ENCODE measurements around the gene DOCK3.
"Not testable (repeated sequence)": the region's sequence is repeated elsewhere in the genome, so short reads cannot be mapped to it uniquely, and the experiment has no call there.

Gene DOCK3

GRCh38 chr3:50687127-50687751 lies 12.5 kb downstream of the DOCK3 start:
- no peak for DNase-seq

GRCh38 chr3:50687916-50688315 lies 13.2 kb downstream of the DOCK3 start:
- DNase-seq = no peak

- DNase-seq = not testable (repeated sequence)
Measured at GRCh38 chr3:50688602-50689001, 13.9 kb downstream of the DOCK3 start.

GRCh38 chr3:50689558-50689957 lies 14.8 kb downstream of the DOCK3 start:
- no peak for DNase-seq

DNA sequence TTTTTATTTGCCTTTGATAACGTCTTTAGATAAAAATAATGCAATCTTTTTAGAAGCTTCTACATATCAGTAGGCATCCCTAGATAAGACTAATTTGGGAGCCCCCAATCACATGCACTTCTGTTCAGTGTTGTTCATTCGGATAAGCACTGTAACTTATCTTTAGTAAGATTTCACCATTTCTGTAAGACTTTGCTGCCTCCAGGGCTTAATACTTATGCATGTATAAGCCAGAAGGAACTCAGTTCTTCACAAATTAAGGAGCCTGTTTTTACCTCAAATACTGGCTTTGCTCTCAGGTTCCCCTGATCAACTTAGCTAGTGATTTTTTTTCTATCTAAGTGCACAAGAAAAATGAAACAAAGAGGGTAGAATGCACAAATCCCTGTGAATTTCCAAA lies 20.3 kb downstream of the DOCK3 start:
- DNase-seq = no peak

GRCh38 chr3:50696276-50696675 lies 21.5 kb downstream of the DOCK3 start:
- no peak for DNase-seq

GRCh38 chr3:50698269-50698668 lies 23.5 kb downstream of the DOCK3 start:
- DNase-seq = no peak

GRCh38 chr3:50708620-50709019 lies 33.9 kb downstream of the DOCK3 start:
- DNase-seq = peak; percentile 49

GRCh38 chr3:50714946-50715345 lies 40.2 kb downstream of the DOCK3 start:
- peak; percentile 69 for DNase-seq

DNA sequence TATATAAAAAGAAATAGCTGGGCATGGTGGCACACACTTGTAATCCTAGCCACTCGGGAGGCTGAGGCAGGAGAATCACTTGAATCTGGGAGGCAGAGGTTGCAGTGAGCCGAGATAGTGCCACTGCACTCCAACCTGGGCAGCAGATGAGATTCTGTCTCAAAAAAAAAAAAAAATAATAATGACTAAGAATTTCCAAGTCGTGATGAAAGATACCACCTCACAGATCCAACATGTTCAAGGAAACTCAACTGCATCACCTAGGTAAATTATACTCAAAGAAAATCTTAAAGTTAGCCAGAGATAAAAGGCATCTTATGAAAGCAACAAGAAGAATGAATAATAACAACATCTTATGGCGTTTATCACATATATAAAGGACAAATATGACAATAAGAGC lies 50.1 kb downstream of the DOCK3 start:
- DNase-seq = no peak

DNA sequence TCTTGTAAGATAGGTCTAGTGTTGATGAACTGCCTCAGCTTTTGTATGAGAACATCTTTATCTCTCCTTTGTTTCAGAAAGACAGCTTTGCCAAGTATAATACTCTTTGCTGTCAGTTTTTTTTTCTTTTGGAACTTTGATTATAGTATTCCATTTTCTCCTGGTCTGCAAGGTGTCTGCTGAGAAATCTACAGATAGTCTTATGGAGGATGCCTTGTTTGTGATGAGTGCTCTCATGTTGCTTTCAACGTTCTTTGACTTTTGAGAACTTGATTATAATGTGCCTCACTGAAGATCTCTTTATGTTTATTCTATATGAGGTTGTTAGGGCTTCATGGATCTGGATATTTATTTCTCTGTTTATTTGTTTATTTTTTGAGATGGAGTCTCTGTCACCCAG lies 60.3 kb downstream of the DOCK3 start:
- no peak for DNase-seq

DNA sequence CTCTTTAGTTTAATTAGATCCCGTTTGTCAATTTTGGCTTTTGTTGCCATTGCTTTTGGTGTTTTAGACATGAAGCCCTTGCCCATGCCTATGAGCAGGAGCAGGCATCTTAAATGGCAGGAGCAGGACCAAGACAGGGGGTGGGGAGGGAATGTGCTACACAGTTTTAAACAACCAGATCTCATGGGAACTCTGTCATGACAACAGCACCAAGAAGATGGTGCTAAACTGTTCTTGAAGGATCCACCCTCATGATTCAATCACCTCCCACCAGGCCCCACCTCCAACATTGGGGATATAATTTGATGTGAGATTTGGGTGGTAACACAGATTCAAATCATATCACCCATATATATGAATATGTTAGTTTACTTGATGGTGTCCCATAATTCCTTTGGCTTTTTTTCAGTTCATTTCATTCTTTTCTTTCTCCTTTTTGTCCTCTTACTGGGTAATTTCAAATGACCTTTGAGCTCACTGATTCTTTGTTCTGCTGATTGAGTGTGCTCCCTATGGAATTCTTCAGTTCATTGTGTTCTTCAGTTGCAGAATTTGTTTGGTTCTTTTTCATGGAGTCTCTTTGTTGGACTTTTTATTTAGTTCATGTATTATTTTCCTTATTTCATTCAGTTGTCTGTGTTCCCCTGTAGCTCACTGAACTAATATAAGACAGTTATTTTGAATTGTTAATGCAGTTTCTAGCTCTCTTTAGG lies 62.6 kb downstream of the DOCK3 start:
- no peak for DNase-seq

- no peak for DNase-seq
Measured at GRCh38 chr3:50737906-50738598, 63.3 kb downstream of the DOCK3 start.

DNA sequence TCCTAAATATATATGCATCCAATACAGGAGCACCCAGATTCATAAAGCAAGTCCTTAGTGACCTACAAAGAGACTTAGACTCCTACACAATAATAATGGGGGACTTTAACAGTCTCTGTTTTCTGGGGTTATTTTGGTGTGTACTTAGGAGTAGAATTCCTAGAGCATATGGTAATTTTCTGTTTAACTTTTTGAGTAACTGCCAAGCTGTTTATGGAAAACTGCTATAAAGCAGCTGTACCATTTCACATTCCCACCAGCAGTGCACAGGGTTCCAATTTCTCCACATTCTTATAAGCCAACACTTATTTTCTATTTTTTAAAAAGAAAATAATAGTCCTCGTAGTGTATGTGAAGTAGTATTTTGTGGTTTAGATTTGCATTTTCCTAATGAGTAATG lies 68.9 kb downstream of the DOCK3 start:
- peak; percentile 6 for DNase-seq

DNA sequence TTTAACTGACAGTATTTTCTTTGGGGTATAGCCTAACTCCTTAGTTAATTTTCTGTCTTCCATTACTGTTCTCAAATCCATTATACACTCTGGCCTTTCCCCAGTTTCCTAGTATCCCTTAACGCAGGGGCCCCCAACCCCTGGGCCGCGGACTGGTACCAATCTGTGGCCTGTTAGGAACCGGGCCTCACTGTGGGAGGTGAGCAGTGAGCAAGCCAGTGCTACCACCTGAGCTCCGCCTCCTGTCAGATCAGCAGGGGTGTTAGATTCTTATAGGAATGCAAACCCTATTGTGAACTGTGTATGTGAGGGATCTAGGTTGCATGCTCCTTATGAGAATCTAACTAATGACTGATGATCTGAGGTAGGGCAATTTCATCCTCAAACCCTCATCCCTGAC lies 75.1 kb downstream of the DOCK3 start:
- no peak for DNase-seq

DNA sequence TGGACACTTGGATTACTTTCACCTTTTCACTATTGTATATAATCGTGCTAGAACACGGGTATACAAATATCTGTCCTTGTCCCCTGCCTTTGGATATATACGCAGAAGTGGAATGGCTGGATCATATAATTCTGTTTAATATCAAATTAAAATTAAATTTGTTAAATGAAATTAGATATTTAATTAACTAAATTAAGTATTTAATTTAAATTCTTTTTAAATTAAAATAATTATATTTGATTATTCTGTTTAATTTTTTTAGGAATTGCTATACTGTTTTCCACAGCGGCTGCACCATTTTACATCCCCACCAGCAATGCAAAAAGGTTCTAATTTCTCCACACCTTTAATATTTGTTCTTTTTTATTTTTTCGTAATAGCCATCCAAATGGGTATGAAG lies 84.3 kb downstream of the DOCK3 start:
- DNase-seq = no peak

DNA sequence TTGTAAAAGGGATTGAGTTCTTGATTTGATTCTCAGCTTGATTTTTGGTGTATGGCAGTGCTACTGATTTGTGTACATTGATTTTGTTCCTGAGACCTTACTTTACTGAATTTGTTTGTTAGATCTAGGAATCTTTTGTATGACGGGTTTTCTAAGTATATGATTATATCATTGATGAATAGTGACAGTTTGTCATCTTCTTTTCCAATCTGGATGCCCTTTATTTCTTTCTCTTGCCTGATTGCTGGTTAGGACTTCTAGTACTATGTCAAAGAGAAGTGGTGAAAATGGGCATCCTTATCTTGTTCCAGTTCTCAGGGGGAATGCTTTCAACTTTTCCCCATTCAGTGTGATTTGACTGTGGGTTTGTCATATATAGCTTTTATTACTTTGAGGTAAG lies 103.0 kb downstream of the DOCK3 start:
- no peak for DNase-seq

- not testable (repeated sequence) for DNase-seq
Measured at GRCh38 chr3:50781766-50782165, 107.0 kb downstream of the DOCK3 start.

DNA sequence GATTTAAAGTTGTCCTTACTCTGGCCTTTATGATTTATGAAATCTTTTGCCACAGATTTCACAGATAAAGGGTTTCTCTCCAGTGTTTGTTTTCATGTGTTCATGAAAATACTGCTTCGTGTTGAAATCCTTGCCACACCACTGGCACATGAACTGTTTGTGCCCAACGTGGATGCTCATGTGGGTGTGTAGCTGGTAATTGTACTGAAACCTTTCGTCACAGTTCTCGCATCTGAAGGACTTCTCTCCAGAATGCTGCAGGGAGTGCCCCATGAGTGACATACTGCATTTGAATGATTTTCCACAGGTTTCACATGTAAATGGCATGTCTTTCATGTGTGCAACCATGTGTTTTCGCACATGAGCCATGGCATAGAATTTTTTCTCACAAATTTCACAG lies 111.9 kb downstream of the DOCK3 start:
- no peak for DNase-seq

GRCh38 chr3:50790894-50791293 lies 116.2 kb downstream of the DOCK3 start:
- not testable (repeated sequence) for DNase-seq

- DNase-seq = no peak
Measured at GRCh38 chr3:50792568-50792967, 117.8 kb downstream of the DOCK3 start.

- DNase-seq = not testable (repeated sequence)
Measured at GRCh38 chr3:50803805-50804204, 129.1 kb downstream of the DOCK3 start.

DNA sequence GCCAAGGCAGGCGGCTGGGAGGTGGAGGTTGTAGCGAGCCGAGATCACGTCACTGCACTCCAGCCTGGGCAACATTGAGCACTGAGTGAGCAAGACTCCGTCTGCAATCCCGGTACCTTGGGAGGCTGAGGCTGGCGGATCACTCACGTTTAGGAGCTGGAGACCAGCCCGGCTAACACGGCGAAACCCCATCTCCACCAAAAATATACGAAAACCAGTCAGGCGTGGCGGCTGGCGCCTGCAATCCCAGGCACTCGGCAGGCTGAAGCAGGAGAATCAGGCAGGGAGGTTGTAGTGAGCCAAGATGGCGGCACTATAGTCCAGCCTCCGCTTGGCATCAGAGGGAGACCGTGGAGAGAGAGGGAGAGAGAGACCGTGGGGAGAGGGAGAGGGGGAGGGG lies 129.6 kb downstream of the DOCK3 start:
- not testable (repeated sequence) for DNase-seq

DNA sequence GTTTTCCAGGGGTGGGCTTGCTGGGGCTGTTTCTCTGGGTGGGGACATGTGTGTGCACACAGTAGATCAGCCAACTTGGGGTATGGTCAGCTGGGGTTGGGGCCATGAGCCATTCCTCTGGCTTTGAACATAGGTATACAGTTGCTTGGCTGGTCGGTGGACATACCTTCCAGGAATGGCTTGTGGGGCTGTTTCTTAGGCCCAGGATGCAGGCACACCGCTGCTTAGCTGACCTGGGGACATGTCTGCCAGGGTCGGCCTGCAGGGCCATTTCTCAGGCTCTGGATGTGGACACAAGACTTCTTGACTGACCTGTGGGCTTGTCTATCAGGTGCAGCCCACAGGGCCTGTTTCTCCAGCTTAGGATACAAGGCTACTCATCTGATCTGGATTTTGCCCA lies 130.6 kb downstream of the DOCK3 start:
- no peak for DNase-seq
